ENCODE results near the gene IMMP2L. TPM values are rescaled to one million over a fixed set of nuclear protein-coding genes. Genes with fewer than 3 reads are reported as not detected.

The IMMP2L gene
- total RNA-seq, 1 donor = 11.6 TPM

GRCh38 chr7:111129435-111129834 is 432.9 kb downstream of the IMMP2L start:
- DNase-seq (ENCODE audit: low read depth in 2 of 3, low spot score in 2 of 3) = no peak

GRCh38 chr7:111126987-111127386 is 435.3 kb downstream of the IMMP2L start:
- no peak for DNase-seq (ENCODE audit: low read depth in 2 of 3, low spot score in 2 of 3)

GRCh38 chr7:111115966-111116365 is 446.3 kb downstream of the IMMP2L start:
- DNase-seq (ENCODE audit: low read depth in 2 of 3, low spot score in 2 of 3) = no peak

GRCh38 chr7:111113263-111114017 is 448.9 kb downstream of the IMMP2L start:
- no peak for DNase-seq (ENCODE audit: low read depth in 2 of 3, low spot score in 2 of 3)

GRCh38 chr7:111112439-111112838 is 449.9 kb downstream of the IMMP2L start:
- DNase-seq (ENCODE audit: low read depth in 2 of 3, low spot score in 2 of 3) = no peak

GRCh38 chr7:111108496-111108895 is 453.8 kb downstream of the IMMP2L start:
- no peak for DNase-seq (ENCODE audit: low read depth in 2 of 3, low spot score in 2 of 3)

- no peak for DNase-seq (ENCODE audit: low read depth in 2 of 3, low spot score in 2 of 3)
Observed at GRCh38 chr7:111108000-111108399, 454.3 kb downstream of the IMMP2L start.

- no peak for DNase-seq (ENCODE audit: low read depth in 2 of 3, low spot score in 2 of 3)
Observed at GRCh38 chr7:111107579-111107978, 454.7 kb downstream of the IMMP2L start.

- DNase-seq (ENCODE audit: low read depth in 2 of 3, low spot score in 2 of 3) = no peak
Observed at GRCh38 chr7:111105269-111105668, 457.0 kb downstream of the IMMP2L start.

GRCh38 chr7:111104710-111105109 is 457.6 kb downstream of the IMMP2L start:
- DNase-seq (ENCODE audit: low read depth in 2 of 3, low spot score in 2 of 3) = no peak

- DNase-seq (ENCODE audit: low read depth in 2 of 3, low spot score in 2 of 3) = no peak
Observed at GRCh38 chr7:111103678-111104274, 458.5 kb downstream of the IMMP2L start.

- DNase-seq (ENCODE audit: low read depth in 2 of 3, low spot score in 2 of 3) = no peak
Observed at GRCh38 chr7:111103136-111103535, 459.2 kb downstream of the IMMP2L start.

- no peak for DNase-seq (ENCODE audit: low read depth in 2 of 3, low spot score in 2 of 3)
Observed at GRCh38 chr7:111101856-111102646, 460.2 kb downstream of the IMMP2L start.

GRCh38 chr7:111098926-111099250 is 463.4 kb downstream of the IMMP2L start:
- no peak for DNase-seq (ENCODE audit: low read depth in 2 of 3, low spot score in 2 of 3)

GRCh38 chr7:111098011-111098925 is 464.0 kb downstream of the IMMP2L start:
- DNase-seq (ENCODE audit: low read depth in 2 of 3, low spot score in 2 of 3) = peak; percentile 30 to 71 (median 42)

GRCh38 chr7:111096997-111097396 is 465.3 kb downstream of the IMMP2L start:
- DNase-seq (ENCODE audit: low read depth in 2 of 3, low spot score in 2 of 3) = no peak

GRCh38 chr7:111094419-111094818 is 467.9 kb downstream of the IMMP2L start:
- no peak for DNase-seq (ENCODE audit: low read depth in 2 of 3, low spot score in 2 of 3)

GRCh38 chr7:111093496-111093895 is 468.8 kb downstream of the IMMP2L start:
- no peak for DNase-seq (ENCODE audit: low read depth in 2 of 3, low spot score in 2 of 3)

- DNase-seq (ENCODE audit: low read depth in 2 of 3, low spot score in 2 of 3) = no peak
Observed at GRCh38 chr7:111092406-111093236, 469.7 kb downstream of the IMMP2L start.
